ENCODE measurements around the gene BAMBI. TPM values are rescaled to one million over a fixed set of nuclear protein-coding genes. Genes with fewer than 3 reads are reported as not detected.

BAMBI gene
- total RNA-seq, 4 donors from 2014 or later: 0.53 to 10.7 (median 2.5) TPM; not detected in 1

GRCh38 chr10:28661035-28661434 lies 16.3 kb upstream of the BAMBI start:
- Histone ChIP-seq H3K4me1 (no peaks in the 10 kb centered on the region), H3K9me3 (no peaks in the 10 kb centered on the region), H3K4me3 (no peak overlapping the region), H3K27me3 (no peaks in the 10 kb centered on the region), H3K27ac (no peak overlapping the region), H3K36me3 (no peaks in the 10 kb centered on the region)
- TF ChIP-seq POLR2A (IDR thresholded peaks at IDR 0.05): no peak
- no peak for TF ChIP-seq CTCF (IDR thresholded peaks at IDR 0.05)
- no peak for DNase-seq

GRCh38 chr10:28663576-28664368 lies 13.5 kb upstream of the BAMBI start:
- TF ChIP-seq CTCF (IDR thresholded peaks at IDR 0.05) (peak; percentile 42 to 93 (median 85)), POLR2A (IDR thresholded peaks at IDR 0.05) (no peak)
- no peaks in the 10 kb centered on the region for H3K36me3 ChIP-seq
- DNase-seq: peak; percentile 47 to 87 (median 67)
- H3K27ac ChIP-seq: no peak overlapping the region
- H3K4me3 ChIP-seq: no peak overlapping the region
- peaks cover 0 to 5% (median 0%) of the 10 kb centered on the region in 4 donors for H3K4me1 ChIP-seq
- no peaks in the 10 kb centered on the region for H3K27me3 ChIP-seq
- no peaks in the 10 kb centered on the region for H3K9me3 ChIP-seq

GRCh38 chr10:28664369-28664740 lies 13.0 kb upstream of the BAMBI start:
- H3K27me3 ChIP-seq: no peaks in the 10 kb centered on the region

GRCh38 chr10:28666751-28667467 lies 10.4 kb upstream of the BAMBI start:
- H3K4me3 ChIP-seq: no peak overlapping the region
- DNase-seq: no peak
- TF ChIP-seq CTCF (IDR thresholded peaks at IDR 0.05): no peak
- TF ChIP-seq POLR2A (IDR thresholded peaks at IDR 0.05): no peak
- H3K4me1 ChIP-seq: peaks cover 0 to 10% (median 0%) of the 10 kb centered on the region in 4 donors
- H3K9me3 ChIP-seq: no peaks in the 10 kb centered on the region
- no peak overlapping the region for H3K27ac ChIP-seq
- H3K36me3 ChIP-seq: no peaks in the 10 kb centered on the region
- H3K27me3 ChIP-seq: no peaks in the 10 kb centered on the region

More at GRCh38 chr10:28664369-28664740, 13.0 kb upstream of the BAMBI start:
- Histone ChIP-seq H3K9me3 (no peaks in the 10 kb centered on the region), H3K4me1 (peaks cover 0 to 10% (median 0%) of the 10 kb centered on the region in 4 donors), H3K36me3 (no peaks in the 10 kb centered on the region), H3K27ac (no peak overlapping the region), H3K4me3 (no peak overlapping the region)
- no peak for TF ChIP-seq CTCF (IDR thresholded peaks at IDR 0.05)
- no peak for TF ChIP-seq POLR2A (IDR thresholded peaks at IDR 0.05)
- DNase-seq: no peak

GRCh38 chr10:28668363-28669226 lies 8.7 kb upstream of the BAMBI start:
- DNase-seq: peak in 2 of 3 donors; percentile 53 to 62
- H3K4me3 ChIP-seq: peak overlapping the region in 3 of 4 donors; percentile 9 to 48 (median 35)
- H3K27me3 ChIP-seq: no peaks in the 10 kb centered on the region
- no peak for TF ChIP-seq CTCF (IDR thresholded peaks at IDR 0.05)
- TF ChIP-seq POLR2A (IDR thresholded peaks at IDR 0.05): no peak
- H3K4me1 ChIP-seq: peaks cover 0 to 10% (median 0%) of the 10 kb centered on the region in 4 donors
- H3K9me3 ChIP-seq: no peaks in the 10 kb centered on the region
- H3K27ac ChIP-seq: no peak overlapping the region
- no peaks in the 10 kb centered on the region for H3K36me3 ChIP-seq
